MM.1S (cell line): ENCODE data around the gene DOK4.

ENCODE experiments used
- DNase-seq: peaks from one replicate; pipeline ENCODE4 v3.0.0-alpha.2; 2015
- H2AFZ ChIP-seq: fragments of 300-600 bp; sonication (generic); 2 replicates; pipeline ENCODE4 v1.6.0; 2016; ENCODE audit warnings: antibody characterized with exemption, low read length
- H3F3A ChIP-seq: fragments of 300-600 bp; sonication (generic); 2 replicates; pipeline ENCODE4 v1.6.1; 2016; ENCODE audit warnings: mild to moderate bottlenecking, antibody characterized with exemption, low read length, moderate library complexity, mixed read lengths; ENCODE audit not compliant: insufficient read depth
- H3K27ac ChIP-seq: fragments of 300-600 bp; sonication (generic); 2 replicates; pipeline ENCODE4 v1.5.1; 2016; ENCODE audit warnings: mild to moderate bottlenecking, low read length
- H3K27me3 ChIP-seq: fragments of 300-600 bp; sonication (generic); replicated peaks from 2 replicates; pipeline ENCODE4 v1.6.0; 2016; ENCODE audit warnings: low read length; ENCODE audit not compliant: insufficient read depth
- H3K36me3 ChIP-seq: fragments of 300-600 bp; sonication (generic); replicated peaks from 2 replicates; pipeline ENCODE4 v1.6.1; 2016; ENCODE audit warnings: mild to moderate bottlenecking, low read length, mixed read lengths; ENCODE audit not compliant: insufficient read depth
- H3K4me1 ChIP-seq: fragments of 300-600 bp; sonication (generic); 2 replicates; pipeline ENCODE4 v1.6.1; 2016; ENCODE audit warnings: low read length, mixed read lengths
- H3K4me2 ChIP-seq: fragments of 300-600 bp; sonication (generic); 2 replicates; pipeline ENCODE4 v1.6.0; 2016; ENCODE audit warnings: low read depth, low read length
- H3K4me3 ChIP-seq: fragments of 300-600 bp; sonication (generic); 2 replicates; pipeline ENCODE4 v1.5.1; 2016; ENCODE audit warnings: low read length, mixed read lengths
- H3K79me2 ChIP-seq: fragments of 300-600 bp; sonication (generic); 2 replicates; pipeline ENCODE4 v1.6.1; 2016; ENCODE audit warnings: mixed run types, low read length, mixed read lengths
- H3K9ac ChIP-seq: fragments of 300-600 bp; sonication (generic); 2 replicates; pipeline ENCODE4 v1.6.1; 2016; ENCODE audit warnings: low read length, mixed read lengths
- H3K9me2 ChIP-seq: fragments of 300-600 bp; sonication (generic); replicated peaks from 2 replicates; pipeline ENCODE4 v1.6.1; 2016; ENCODE audit warnings: mild to moderate bottlenecking, low read length, mixed read lengths; ENCODE audit not compliant: insufficient read depth
- H3K9me3 ChIP-seq: fragments of 300-600 bp; sonication (generic); replicated peaks from 2 replicates; pipeline ENCODE4 v1.6.1; 2016; ENCODE audit warnings: mild to moderate bottlenecking, low read length, mixed read lengths; ENCODE audit not compliant: insufficient read depth
- H4K20me1 ChIP-seq: fragments of 300-600 bp; sonication (generic); 2 replicates; pipeline ENCODE4 v1.6.1; 2016; ENCODE audit warnings: mild to moderate bottlenecking, low read length, moderate library complexity, mixed read lengths; ENCODE audit not compliant: insufficient read depth
- EZH2 ChIP-seq: fragments of 300-600 bp; sonication (generic); optimal IDR thresholded peaks from 2 replicates; pipeline ENCODE3; 2017; ENCODE audit warnings: low read depth, mild to moderate bottlenecking, antibody characterized with exemption, low read length, mixed read lengths
- EZH2phosphoT487 ChIP-seq: fragments of 300-600 bp; sonication (generic); IDR thresholded peaks from 2 replicates; pipeline ENCODE4 v1.6.1; 2018; ENCODE audit warnings: antibody characterized with exemption, low read length
- TF ChIP-seq, protein P1 (sequence below): fragments of 300-600 bp; sonication (generic); IDR thresholded peaks from 2 replicates; pipeline ENCODE4 v1.5.1; 2016; ENCODE audit warnings: antibody characterized with exemption, low read length, mixed read lengths

DOK4 gene

DNA sequence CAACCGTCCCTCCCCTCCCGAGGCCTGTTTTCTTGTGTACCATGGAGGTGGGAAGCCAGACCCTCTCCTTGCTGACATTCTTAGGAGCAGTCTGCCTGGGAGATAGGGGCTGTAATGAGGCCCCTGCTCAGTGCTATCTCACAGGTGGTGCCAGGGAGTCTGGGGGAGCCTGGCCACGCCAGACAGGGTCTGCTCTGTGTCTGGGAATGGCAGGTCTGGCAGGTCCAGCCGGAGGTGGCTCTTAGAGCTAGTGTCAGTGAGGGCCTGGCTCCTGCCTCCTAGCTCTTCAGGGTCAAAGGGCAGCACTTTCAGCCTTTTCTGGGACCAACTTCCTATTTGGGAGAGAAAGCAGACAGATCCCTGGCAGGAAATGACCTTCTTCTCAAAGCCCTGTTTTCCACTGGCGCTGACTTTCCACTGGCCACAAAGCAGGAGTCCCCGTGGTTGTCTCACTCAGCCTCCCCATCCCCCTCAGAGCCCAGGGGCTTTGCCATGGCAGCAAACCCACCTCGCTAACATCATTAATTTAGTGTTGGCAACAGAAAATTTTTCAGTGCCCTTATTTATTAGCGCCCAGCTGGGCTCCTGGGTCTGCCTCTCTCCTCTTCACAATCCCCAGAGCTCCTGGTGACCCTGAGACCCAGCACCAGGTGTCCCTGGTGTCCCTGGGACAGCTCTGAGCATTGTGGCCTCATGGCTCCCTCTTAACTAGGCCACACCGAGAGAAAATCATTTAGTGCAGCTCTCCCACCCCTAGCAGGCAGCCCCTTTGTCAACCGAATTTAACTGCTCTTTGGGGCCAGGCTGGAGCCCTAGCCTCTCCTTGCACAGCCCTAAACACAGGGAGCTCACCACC lies 24.0 kb upstream of the DOK4 start:
- Histone ChIP-seq H3K27me3 (0 out of 2 replicates have a peak, but pooled peaks cover 5% of the 10 kb centered on the region), H4K20me1 (no peaks in the 10 kb centered on the region), H3K27ac (no peak overlapping the region), H3K9me2 (no peaks in the 10 kb centered on the region), H3F3A (no peaks in the 10 kb centered on the region), H3K79me2 (no peaks in the 10 kb centered on the region), H3K36me3 (no peaks in the 10 kb centered on the region), H3K9me3 (no peaks in the 10 kb centered on the region), H3K9ac (no peak overlapping the region), H2AFZ (no peak overlapping the region), H3K4me1 (no peaks in the 10 kb centered on the region), H3K4me2 (no peak overlapping the region), H3K4me3 (no peak overlapping the region)
- no peak for DNase-seq
- TF ChIP-seq, protein P1, sequence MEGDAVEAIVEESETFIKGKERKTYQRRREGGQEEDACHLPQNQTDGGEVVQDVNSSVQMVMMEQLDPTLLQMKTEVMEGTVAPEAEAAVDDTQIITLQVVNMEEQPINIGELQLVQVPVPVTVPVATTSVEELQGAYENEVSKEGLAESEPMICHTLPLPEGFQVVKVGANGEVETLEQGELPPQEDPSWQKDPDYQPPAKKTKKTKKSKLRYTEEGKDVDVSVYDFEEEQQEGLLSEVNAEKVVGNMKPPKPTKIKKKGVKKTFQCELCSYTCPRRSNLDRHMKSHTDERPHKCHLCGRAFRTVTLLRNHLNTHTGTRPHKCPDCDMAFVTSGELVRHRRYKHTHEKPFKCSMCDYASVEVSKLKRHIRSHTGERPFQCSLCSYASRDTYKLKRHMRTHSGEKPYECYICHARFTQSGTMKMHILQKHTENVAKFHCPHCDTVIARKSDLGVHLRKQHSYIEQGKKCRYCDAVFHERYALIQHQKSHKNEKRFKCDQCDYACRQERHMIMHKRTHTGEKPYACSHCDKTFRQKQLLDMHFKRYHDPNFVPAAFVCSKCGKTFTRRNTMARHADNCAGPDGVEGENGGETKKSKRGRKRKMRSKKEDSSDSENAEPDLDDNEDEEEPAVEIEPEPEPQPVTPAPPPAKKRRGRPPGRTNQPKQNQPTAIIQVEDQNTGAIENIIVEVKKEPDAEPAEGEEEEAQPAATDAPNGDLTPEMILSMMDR = no peak
- no peak for TF ChIP-seq EZH2phosphoT487
- TF ChIP-seq EZH2 = no peak

DNA sequence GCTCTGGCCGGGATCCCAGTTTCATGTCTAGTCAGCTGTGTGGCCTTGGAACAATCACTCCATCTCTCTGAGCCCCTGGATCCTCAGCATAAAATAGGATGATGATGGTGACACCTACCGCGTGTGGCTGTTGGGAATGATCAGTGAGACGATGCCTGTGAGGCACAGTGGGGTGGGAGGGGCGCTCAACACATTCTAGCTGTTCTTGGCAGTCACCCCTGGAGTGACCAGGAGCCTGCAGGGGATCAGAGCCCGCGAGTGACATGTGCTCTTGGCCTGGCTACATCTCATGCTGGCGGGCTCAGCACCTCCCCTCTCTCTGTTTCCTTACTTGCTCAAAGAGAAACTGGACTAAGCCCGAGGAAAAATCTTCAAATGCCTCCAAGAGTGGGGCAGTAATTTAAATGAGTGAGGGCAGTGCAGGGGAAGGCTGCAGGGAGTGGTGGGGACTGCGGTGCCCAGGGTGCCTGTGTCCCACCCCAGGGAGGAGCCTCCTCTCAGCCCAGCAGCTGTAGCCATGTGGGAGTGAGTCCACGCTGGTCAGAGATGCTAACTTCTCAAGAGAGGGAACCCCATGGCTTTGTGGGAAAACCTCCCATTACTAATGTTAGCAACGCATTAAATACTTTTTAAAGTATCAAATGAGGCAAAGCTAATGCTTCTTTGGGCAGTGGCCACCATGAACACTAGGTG lies 23.1 kb upstream of the DOK4 start:
- H3K4me2 ChIP-seq = no peak overlapping the region
- H3K9me2 ChIP-seq = no peaks in the 10 kb centered on the region
- no peak overlapping the region for H3K27ac ChIP-seq
- H4K20me1 ChIP-seq = no peaks in the 10 kb centered on the region
- H3K4me3 ChIP-seq = no peak overlapping the region
- H3K27me3 ChIP-seq = 0 out of 2 replicates have a peak, but pooled peaks cover 5% of the 10 kb centered on the region
- no peaks in the 10 kb centered on the region for H3K36me3 ChIP-seq
- no peaks in the 10 kb centered on the region for H3F3A ChIP-seq
- no peak overlapping the region for H2AFZ ChIP-seq
- H3K79me2 ChIP-seq = no peaks in the 10 kb centered on the region
- no peaks in the 10 kb centered on the region for H3K4me1 ChIP-seq
- TF ChIP-seq EZH2 = no peak
- TF ChIP-seq, protein P1 = no peak
- TF ChIP-seq EZH2phosphoT487 = no peak
- no peaks in the 10 kb centered on the region for H3K9me3 ChIP-seq
- no peak for DNase-seq
- H3K9ac ChIP-seq = no peak overlapping the region

DNA sequence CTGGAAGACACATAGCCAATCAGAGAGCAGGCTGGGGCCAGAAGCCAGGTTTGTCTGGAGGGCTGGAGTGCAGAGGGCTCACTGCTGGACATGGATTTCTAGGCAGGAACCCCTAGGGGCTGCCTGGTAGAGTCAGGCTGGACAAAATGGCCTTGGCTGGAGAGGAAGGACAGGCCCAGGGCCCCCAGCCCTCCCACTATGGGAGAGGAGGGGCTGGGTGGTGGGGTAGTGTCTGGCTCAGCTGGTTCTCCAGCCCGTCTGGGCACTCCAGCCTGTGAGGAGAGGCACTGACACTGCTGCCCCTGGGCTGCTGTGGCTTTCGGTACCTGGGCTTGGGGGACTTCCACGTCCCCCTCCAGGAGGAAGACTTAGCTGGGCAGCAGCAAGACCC lies 21.7 kb upstream of the DOK4 start:
- DNase-seq = no peak
- no peak overlapping the region for H2AFZ ChIP-seq

More for the DNA sequence above, 21.7 kb upstream of the DOK4 start:
- H3K9ac ChIP-seq = no peak overlapping the region
- H3K27ac ChIP-seq = no peak overlapping the region
- H3K9me2 ChIP-seq = no peaks in the 10 kb centered on the region
- H3K4me3 ChIP-seq = no peak overlapping the region
- no peaks in the 10 kb centered on the region for H3K9me3 ChIP-seq
- H3K79me2 ChIP-seq = no peaks in the 10 kb centered on the region
- H3K27me3 ChIP-seq = 0 out of 2 replicates have a peak, but pooled peaks cover 5% of the 10 kb centered on the region
- no peaks in the 10 kb centered on the region for H3F3A ChIP-seq
- no peak overlapping the region for H3K4me2 ChIP-seq
- H3K36me3 ChIP-seq = no peaks in the 10 kb centered on the region
- no peaks in the 10 kb centered on the region for H3K4me1 ChIP-seq
- no peaks in the 10 kb centered on the region for H4K20me1 ChIP-seq
- TF ChIP-seq, protein P1 = no peak
- TF ChIP-seq EZH2 (no peak), EZH2phosphoT487 (no peak)
